ENCODE data around the gene CHN2. TPM values are rescaled to one million over a fixed set of nuclear protein-coding genes. Genes with fewer than 3 reads are reported as not detected.

Gene CHN2
- polyA plus RNA-seq, 1 donor from 2014 or later = 136 TPM

GRCh38 chr7:29344334-29344978 is 149.9 kb downstream of the CHN2 start:
- H3K9ac ChIP-seq (ENCODE audit: low read length) = no peak overlapping the region

GRCh38 chr7:29345590-29345989 is 151.0 kb downstream of the CHN2 start:
- Histone ChIP-seq H3K4me2 (ENCODE audit: low read length) (no peak overlapping the region), H3K9me2 (ENCODE audit: insufficient read depth, low read length) (no peaks in the 10 kb centered on the region), H3K27ac (ENCODE audit: low read length) (no peak overlapping the region), H4K20me1 (ENCODE audit: insufficient read depth) (no peaks in the 10 kb centered on the region), H3K9ac (ENCODE audit: low read length) (no peak overlapping the region), H2AFZ (ENCODE audit: low read depth, low read length) (no peak overlapping the region), H3K27me3 (ENCODE audit: insufficient read depth, low read depth, low read length) (no peaks in the 10 kb centered on the region), H3F3A (ENCODE audit: insufficient read depth, low read length, poor library complexity, severe bottlenecking) (no peaks in the 10 kb centered on the region), H3K4me3 (ENCODE audit: low read length) (no peak overlapping the region), H3K79me2 (replicated peaks; ENCODE audit: insufficient read depth, low read length) (peaks cover 9% of the 10 kb centered on the region), H3K9me3 (ENCODE audit: low read length) (no peaks in the 10 kb centered on the region), H3K36me3 (ENCODE audit: insufficient read depth, low read length) (no peaks in the 10 kb centered on the region)
- TF ChIP-seq MXI1 (conservative IDR thresholded peaks at IDR 0.05; ENCODE audit: poor library complexity, severe bottlenecking) = no peak
- TF ChIP-seq RAD21 (conservative IDR thresholded peaks at IDR 0.05) = no peak
- no peak for TF ChIP-seq EP300 (conservative IDR thresholded peaks at IDR 0.05; ENCODE audit: poor library complexity, severe bottlenecking)
- no peak for TF ChIP-seq POLR2AphosphoS5 (IDR thresholded peaks at IDR 0.05)
- TF ChIP-seq EZH2 (IDR thresholded peaks at IDR 0.05; ENCODE audit: borderline replicate concordance, insufficient read depth, low read length, poor library complexity, severe bottlenecking) = no peak
- no peak for TF ChIP-seq SMC3 (conservative IDR thresholded peaks at IDR 0.05; ENCODE audit: poor library complexity)
- no peak for TF ChIP-seq REST (IDR thresholded peaks at IDR 0.05; ENCODE audit: borderline replicate concordance)
- TF ChIP-seq TAF1 (IDR thresholded peaks at IDR 0.05; ENCODE audit: low read depth) = no peak

More at GRCh38 chr7:29344334-29344978, 149.9 kb downstream of the CHN2 start:
- no peak overlapping the region for H3K27ac ChIP-seq (ENCODE audit: low read length)
- H3K79me2 ChIP-seq (replicated peaks; ENCODE audit: insufficient read depth, low read length) = peaks cover 9% of the 10 kb centered on the region
- H3K4me3 ChIP-seq (ENCODE audit: low read length) = no peak overlapping the region
- H3K4me2 ChIP-seq (ENCODE audit: low read length) = no peak overlapping the region
- H3K36me3 ChIP-seq (ENCODE audit: insufficient read depth, low read length) = no peaks in the 10 kb centered on the region
- H3K27me3 ChIP-seq (ENCODE audit: insufficient read depth, low read depth, low read length) = no peaks in the 10 kb centered on the region
- no peaks in the 10 kb centered on the region for H3K9me2 ChIP-seq (ENCODE audit: insufficient read depth, low read length)
- H3K9me3 ChIP-seq (ENCODE audit: low read length) = no peaks in the 10 kb centered on the region
- H3F3A ChIP-seq (ENCODE audit: insufficient read depth, low read length, poor library complexity, severe bottlenecking) = no peaks in the 10 kb centered on the region
- TF ChIP-seq REST (IDR thresholded peaks at IDR 0.05; ENCODE audit: borderline replicate concordance) (no peak), EZH2 (IDR thresholded peaks at IDR 0.05; ENCODE audit: borderline replicate concordance, insufficient read depth, low read length, poor library complexity, severe bottlenecking) (no peak), TAF1 (IDR thresholded peaks at IDR 0.05; ENCODE audit: low read depth) (no peak), EP300 (conservative IDR thresholded peaks at IDR 0.05; ENCODE audit: poor library complexity, severe bottlenecking) (no peak), POLR2AphosphoS5 (IDR thresholded peaks at IDR 0.05) (no peak), MXI1 (conservative IDR thresholded peaks at IDR 0.05; ENCODE audit: poor library complexity, severe bottlenecking) (no peak), SMC3 (conservative IDR thresholded peaks at IDR 0.05; ENCODE audit: poor library complexity) (no peak), RAD21 (conservative IDR thresholded peaks at IDR 0.05) (no peak), CTCF (IDR thresholded peaks at IDR 0.05; ENCODE audit: poor library complexity, severe bottlenecking) (no peak)
- no peaks in the 10 kb centered on the region for H4K20me1 ChIP-seq (ENCODE audit: insufficient read depth)
- H2AFZ ChIP-seq (ENCODE audit: low read depth, low read length) = no peak overlapping the region
